WTC11 (cell line): Measurements from ENCODE around the gene CYB561D1. TPM values are rescaled to one million over a fixed set of nuclear protein-coding genes. Genes with fewer than 3 reads are reported as not detected.
A peak's percentile ranks its signal among the peaks of the same experiment; 100 is the strongest.

ENCODE experiments used
- ATAC-seq: fragments of 200-7000 bp; cut with Tn5 transposase; 2 replicates; pipeline ENCODE4 v1.10.0; 2021; ENCODE audit warnings: mild to moderate bottlenecking, moderate library complexity
- CTCF ChIA-PET: fragments of 300-600 bp; sonication (Branson Sonifier 250); formaldehyde crosslinking; loops from one replicate; lab custom pipeline; 2021; ENCODE audit warnings: antibody characterized with exemption; lab: Charles Lee
- POLR2A ChIA-PET: fragments of 350-600 bp; sonication (Branson Sonifier 250); formaldehyde crosslinking; loops from one replicate; lab custom pipeline; 2021; ENCODE audit warnings: antibody characterized with exemption; lab: Charles Lee
- DNase-seq: peaks from one replicate; pipeline ENCODE4 v3.0.0; 2021; ENCODE audit warnings: low spot score
- H3K27ac Mint-ChIP-seq: 2 replicates; pipeline ENCODE4 v1.8.0; 2021; ENCODE audit warnings: mixed read lengths
- H3K27me3 Mint-ChIP-seq: 2 replicates; pipeline ENCODE4 v1.8.0; 2021; ENCODE audit warnings: low read depth, mild to moderate bottlenecking, moderate library complexity, mixed read lengths
- H3K36me3 Mint-ChIP-seq: 2 replicates; pipeline ENCODE4 v1.8.0; 2021; ENCODE audit warnings: mixed read lengths
- H3K4me1 Mint-ChIP-seq: 2 replicates; pipeline ENCODE4 v1.8.0; 2022; ENCODE audit warnings: mixed read lengths
- H3K4me3 Mint-ChIP-seq: 2 replicates; pipeline ENCODE4 v1.8.0; 2021; ENCODE audit warnings: mild to moderate bottlenecking, moderate library complexity, mixed read lengths
- H3K9me3 Mint-ChIP-seq: 2 replicates; pipeline ENCODE4 v1.8.0; 2021; ENCODE audit warnings: mixed read lengths
- E2F1 ChIP-seq: sonication (generic); formaldehyde crosslinking; IDR thresholded peaks from 2 replicates; pipeline ENCODE4 v1.8.0; 2022; ENCODE audit warnings: mild to moderate bottlenecking, missing genetic modification reagents
- ELF4 ChIP-seq: sonication (generic); formaldehyde crosslinking; IDR thresholded peaks from 2 replicates; pipeline ENCODE4 v1.8.1; 2022; ENCODE audit warnings: low read depth, mild to moderate bottlenecking, moderate library complexity, missing genetic modification reagents
- GABPB1 ChIP-seq: sonication (generic); formaldehyde crosslinking; IDR thresholded peaks from 2 replicates; pipeline ENCODE4 v1.8.1; 2023; ENCODE audit warnings: mild to moderate bottlenecking, missing genetic modification reagents
- IRF1 ChIP-seq: sonication (generic); formaldehyde crosslinking; IDR thresholded peaks from 2 replicates; pipeline ENCODE4 v1.8.0; 2023; ENCODE audit warnings: missing genetic modification reagents
- MXD4 ChIP-seq: fragments of 250-450 bp; sonication (Bioruptor Pico); IDR thresholded peaks from 2 replicates; pipeline ENCODE4 v1.8.0; 2021; ENCODE audit warnings: mild to moderate bottlenecking, moderate library complexity, borderline replicate concordance
- OVOL2 ChIP-seq: fragments of 250-450 bp; sonication (Bioruptor Pico); IDR thresholded peaks from 2 replicates; pipeline ENCODE4 v1.9.0; 2021; ENCODE audit warnings: mild to moderate bottlenecking, borderline replicate concordance
- SP1 ChIP-seq: sonication (generic); formaldehyde crosslinking; conservative IDR thresholded peaks from 2 replicates; pipeline ENCODE4 v1.8.1; 2022; ENCODE audit warnings: missing genetic modification reagents
- TEAD1 ChIP-seq: sonication (generic); formaldehyde crosslinking; IDR thresholded peaks from 2 replicates; pipeline ENCODE4 v1.8.0; 2022; ENCODE audit warnings: mild to moderate bottlenecking, missing genetic modification reagents
- TP53 ChIP-seq: sonication (generic); formaldehyde crosslinking; IDR thresholded peaks from 2 replicates; pipeline ENCODE4 v1.8.1; 2023; ENCODE audit warnings: mild to moderate bottlenecking, missing genetic modification reagents
- ZBTB21 ChIP-seq: sonication (generic); formaldehyde crosslinking; IDR thresholded peaks from 2 replicates; pipeline ENCODE4 v1.8.1; 2023; ENCODE audit warnings: mild to moderate bottlenecking, missing genetic modification reagents, borderline replicate concordance
- ZNF121 ChIP-seq: sonication (generic); formaldehyde crosslinking; IDR thresholded peaks from 2 replicates; pipeline ENCODE4 v1.8.0; 2023; ENCODE audit warnings: missing genetic modification reagents
- total RNA-seq: library from RNA; stranded (reverse); gene quantifications from 3 replicates; pipeline ENCODE4 v1.2.3, GENCODE V29; 2021
- TF ChIP-seq, protein P1 (sequence below): sonication (generic); formaldehyde crosslinking; IDR thresholded peaks from 2 replicates; pipeline ENCODE4 v1.8.0; 2023; ENCODE audit warnings: missing genetic modification reagents, mild to moderate bottlenecking, borderline replicate concordance
- TF ChIP-seq, protein P2 (sequence below): fragments of 250-450 bp; sonication (Bioruptor Pico); IDR thresholded peaks from 2 replicates; pipeline ENCODE4 v1.9.0; 2021; ENCODE audit warnings: mild to moderate bottlenecking

CYB561D1 gene
- total RNA-seq, 1 experiment from 2014 or later = 6.7 TPM

DNA sequence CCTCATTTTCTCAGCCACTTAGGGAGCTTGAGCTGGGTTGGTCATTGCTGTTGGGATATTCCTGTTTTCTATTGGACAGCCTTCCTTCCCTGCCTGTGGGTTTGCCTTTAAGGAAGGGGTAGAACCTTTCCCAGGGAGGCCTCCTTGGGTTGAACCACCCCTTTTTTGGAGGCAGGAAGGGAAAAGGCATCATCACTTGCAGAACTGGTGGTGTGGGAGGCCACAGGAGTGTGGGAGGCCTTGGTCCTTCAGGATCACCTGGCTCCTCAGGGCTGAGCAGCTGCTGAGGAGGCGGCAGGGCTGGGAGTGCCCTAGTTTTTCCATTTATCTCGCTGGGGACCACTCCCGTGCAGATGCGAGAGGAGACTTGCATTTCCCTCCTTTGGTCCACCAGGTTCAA lies 667 bp upstream of the CYB561D1 start:
- Mint-ChIP-seq H3K36me3 (no peaks in the 10 kb centered on the region; the same call in 1 of the 2 replicates), H3K4me1 (peaks cover 17% of the 10 kb centered on the region), H3K9me3 (no peaks in the 10 kb centered on the region), H3K27ac (no peak overlapping the region), H3K4me3 (peak overlapping the region; percentile 90), H3K27me3 (no peaks in the 10 kb centered on the region)
- ChIA-PET CTCF (interaction anchor here (0.5 to 13.8 kb wide), 15 partner anchors 10 to 230 kb away, joined by 3 to 740 read pairs (median 4); partner anchors contain the start of genes AMIGO1, ATXN7L2, GNAI3 and GPR61), POLR2A (no interaction called here)
- DNase-seq (no peak), ATAC-seq (no peak)
- no peak for TF ChIP-seq SP1 (CRISPR knock-in tag)
- TF ChIP-seq ELF4 (CRISPR knock-in tag) = no peak
- TF ChIP-seq ZBTB21 (CRISPR knock-in tag) = no peak
- TF ChIP-seq, protein P1, sequence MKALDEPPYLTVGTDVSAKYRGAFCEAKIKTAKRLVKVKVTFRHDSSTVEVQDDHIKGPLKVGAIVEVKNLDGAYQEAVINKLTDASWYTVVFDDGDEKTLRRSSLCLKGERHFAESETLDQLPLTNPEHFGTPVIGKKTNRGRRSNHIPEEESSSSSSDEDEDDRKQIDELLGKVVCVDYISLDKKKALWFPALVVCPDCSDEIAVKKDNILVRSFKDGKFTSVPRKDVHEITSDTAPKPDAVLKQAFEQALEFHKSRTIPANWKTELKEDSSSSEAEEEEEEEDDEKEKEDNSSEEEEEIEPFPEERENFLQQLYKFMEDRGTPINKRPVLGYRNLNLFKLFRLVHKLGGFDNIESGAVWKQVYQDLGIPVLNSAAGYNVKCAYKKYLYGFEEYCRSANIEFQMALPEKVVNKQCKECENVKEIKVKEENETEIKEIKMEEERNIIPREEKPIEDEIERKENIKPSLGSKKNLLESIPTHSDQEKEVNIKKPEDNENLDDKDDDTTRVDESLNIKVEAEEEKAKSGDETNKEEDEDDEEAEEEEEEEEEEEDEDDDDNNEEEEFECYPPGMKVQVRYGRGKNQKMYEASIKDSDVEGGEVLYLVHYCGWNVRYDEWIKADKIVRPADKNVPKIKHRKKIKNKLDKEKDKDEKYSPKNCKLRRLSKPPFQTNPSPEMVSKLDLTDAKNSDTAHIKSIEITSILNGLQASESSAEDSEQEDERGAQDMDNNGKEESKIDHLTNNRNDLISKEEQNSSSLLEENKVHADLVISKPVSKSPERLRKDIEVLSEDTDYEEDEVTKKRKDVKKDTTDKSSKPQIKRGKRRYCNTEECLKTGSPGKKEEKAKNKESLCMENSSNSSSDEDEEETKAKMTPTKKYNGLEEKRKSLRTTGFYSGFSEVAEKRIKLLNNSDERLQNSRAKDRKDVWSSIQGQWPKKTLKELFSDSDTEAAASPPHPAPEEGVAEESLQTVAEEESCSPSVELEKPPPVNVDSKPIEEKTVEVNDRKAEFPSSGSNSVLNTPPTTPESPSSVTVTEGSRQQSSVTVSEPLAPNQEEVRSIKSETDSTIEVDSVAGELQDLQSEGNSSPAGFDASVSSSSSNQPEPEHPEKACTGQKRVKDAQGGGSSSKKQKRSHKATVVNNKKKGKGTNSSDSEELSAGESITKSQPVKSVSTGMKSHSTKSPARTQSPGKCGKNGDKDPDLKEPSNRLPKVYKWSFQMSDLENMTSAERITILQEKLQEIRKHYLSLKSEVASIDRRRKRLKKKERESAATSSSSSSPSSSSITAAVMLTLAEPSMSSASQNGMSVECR (CRISPR knock-in tag) = no peak
- TF ChIP-seq, protein P2, sequence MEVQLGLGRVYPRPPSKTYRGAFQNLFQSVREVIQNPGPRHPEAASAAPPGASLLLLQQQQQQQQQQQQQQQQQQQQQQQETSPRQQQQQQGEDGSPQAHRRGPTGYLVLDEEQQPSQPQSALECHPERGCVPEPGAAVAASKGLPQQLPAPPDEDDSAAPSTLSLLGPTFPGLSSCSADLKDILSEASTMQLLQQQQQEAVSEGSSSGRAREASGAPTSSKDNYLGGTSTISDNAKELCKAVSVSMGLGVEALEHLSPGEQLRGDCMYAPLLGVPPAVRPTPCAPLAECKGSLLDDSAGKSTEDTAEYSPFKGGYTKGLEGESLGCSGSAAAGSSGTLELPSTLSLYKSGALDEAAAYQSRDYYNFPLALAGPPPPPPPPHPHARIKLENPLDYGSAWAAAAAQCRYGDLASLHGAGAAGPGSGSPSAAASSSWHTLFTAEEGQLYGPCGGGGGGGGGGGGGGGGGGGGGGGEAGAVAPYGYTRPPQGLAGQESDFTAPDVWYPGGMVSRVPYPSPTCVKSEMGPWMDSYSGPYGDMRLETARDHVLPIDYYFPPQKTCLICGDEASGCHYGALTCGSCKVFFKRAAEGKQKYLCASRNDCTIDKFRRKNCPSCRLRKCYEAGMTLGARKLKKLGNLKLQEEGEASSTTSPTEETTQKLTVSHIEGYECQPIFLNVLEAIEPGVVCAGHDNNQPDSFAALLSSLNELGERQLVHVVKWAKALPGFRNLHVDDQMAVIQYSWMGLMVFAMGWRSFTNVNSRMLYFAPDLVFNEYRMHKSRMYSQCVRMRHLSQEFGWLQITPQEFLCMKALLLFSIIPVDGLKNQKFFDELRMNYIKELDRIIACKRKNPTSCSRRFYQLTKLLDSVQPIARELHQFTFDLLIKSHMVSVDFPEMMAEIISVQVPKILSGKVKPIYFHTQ (CRISPR knock-in tag) = no peak
- TF ChIP-seq TP53 (CRISPR knock-in tag) = no peak
- no peak for TF ChIP-seq IRF1 (CRISPR knock-in tag)
- TF ChIP-seq ZNF121 (CRISPR knock-in tag) = no peak
- no peak for TF ChIP-seq GABPB1 (CRISPR knock-in tag)
- TF ChIP-seq MXD4 (CRISPR knock-in tag) = no peak
- no peak for TF ChIP-seq E2F1 (CRISPR knock-in tag)
- no peak for TF ChIP-seq OVOL2 (CRISPR knock-in tag)

DNA sequence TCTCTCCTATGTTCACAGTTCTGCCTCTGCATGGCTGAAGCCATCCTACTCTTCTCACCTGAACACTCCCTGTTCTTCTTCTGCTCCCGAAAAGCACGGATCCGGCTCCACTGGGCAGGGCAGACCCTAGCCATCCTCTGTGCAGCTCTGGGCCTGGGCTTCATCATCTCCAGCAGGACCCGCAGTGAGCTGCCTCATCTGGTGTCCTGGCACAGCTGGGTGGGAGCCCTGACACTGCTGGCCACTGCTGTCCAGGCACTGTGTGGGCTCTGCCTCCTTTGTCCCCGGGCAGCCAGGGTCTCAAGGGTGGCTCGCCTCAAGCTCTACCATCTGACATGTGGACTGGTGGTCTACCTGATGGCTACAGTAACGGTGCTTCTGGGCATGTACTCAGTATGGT lies 1.8 kb downstream of the CYB561D1 start:
- ChIA-PET POLR2A (no interaction called here), CTCF (interaction anchor here (5.8 to 13.8 kb wide), 2 partner anchors 12 to 39 kb away, joined by 93 to 740 read pairs; partner anchors contain the start of genes AMIGO1 and GPR61)
- Mint-ChIP-seq H3K4me1 (peaks cover 31% of the 10 kb centered on the region), H3K27me3 (no peaks in the 10 kb centered on the region), H3K36me3 (no peaks in the 10 kb centered on the region), H3K27ac (no peak overlapping the region), H3K9me3 (no peaks in the 10 kb centered on the region), H3K4me3 (peak overlapping the region; percentile 90)
- no peak for TF ChIP-seq SP1 (CRISPR knock-in tag)
- no peak for TF ChIP-seq TEAD1
- DNase-seq (no peak), ATAC-seq (no peak)
